HCT116 (cell line): Measurements from ENCODE around the gene TM4SF4. TPM values are rescaled to one million over a fixed set of nuclear protein-coding genes. Genes with fewer than 3 reads are reported as not detected.

Experiments
- ATAC-seq: fragments of 200-7000 bp; cut with Tn5 transposase; 2 replicates; pipeline ENCODE4 v1.9.1; 2020; ENCODE audit warnings: mild to moderate bottlenecking, moderate library complexity
- BruUV-seq: library from RNA; stranded (reverse); fragments of 400-500 nt; replicated peaks from 2 replicates; lab custom pipeline; 2021; lab: Mats Ljungman, UMichigan
- CTCF ChIA-PET: fragments of 300-600 bp; sonication (Branson Sonifier 250); formaldehyde crosslinking; loops from one replicate; lab custom pipeline; 2021; ENCODE audit warnings: antibody characterized with exemption; lab: Charles Lee
- POLR2A ChIA-PET: fragments of 300-600, 350-600 bp; sonication (Branson Sonifier 250); formaldehyde crosslinking; loops from one replicate; lab custom pipeline; 2021; ENCODE audit warnings: antibody characterized with exemption; lab: Charles Lee
- RAD21 ChIA-PET, 2 experiments: fragments of 300-600 bp; sonication (Branson Sonifier 250); formaldehyde crosslinking; loops; one replicate each; lab custom pipeline; 2023; ENCODE audit warnings: low total read pairs in 2 of 2; ENCODE audit not compliant: uncharacterized antibody in 2 of 2, unreplicated experiment in 2 of 2, low non-redundant PET in 1 of 2; lab: Charles Lee
- DNase-seq: peaks from one replicate; pipeline ENCODE4 v3.0.0-alpha.2; 2010; ENCODE audit warnings: low read depth, low spot score
- H2AFZ ChIP-seq: fragments of 200-600 bp; shearing (Covaris generic), sonication (generic); 2 replicates; pipeline ENCODE4 v1.6.1; 2017; ENCODE audit warnings: low read depth, mixed run types, mixed read lengths, antibody characterized with exemption, low read length; ENCODE audit not compliant: poor library complexity, severe bottlenecking
- H3K27ac ChIP-seq: 2 replicates; pipeline ENCODE4 v1.5.1; 2012; ENCODE audit warnings: low read depth, low read length
- H3K27me3 ChIP-seq: fragments of 200-600 bp; sonication (generic); 2 replicates; pipeline ENCODE4 v1.6.1; 2016; ENCODE audit warnings: mixed run types, low read length, mixed read lengths; ENCODE audit not compliant: insufficient read depth
- H3K36me3 ChIP-seq, 2 experiments: fragments of 200-500 bp in 1 of 2; fragments of 200-600 bp in 1 of 2; sonication (Bioruptor generic) in 1 of 2; sonication (generic) in 1 of 2; 2 replicates each; pipeline versions ENCODE4 v1.5.1 to v1.6.1; 2014 to 2016; ENCODE audit warnings: low read length in 2 of 2, inconsistent platforms in 1 of 2, mixed read lengths in 1 of 2, mixed run types in 1 of 2; ENCODE audit not compliant: insufficient read depth in 2 of 2, control insufficient read depth in 1 of 2
- H3K4me1 ChIP-seq, 2 experiments: fragments of 200-600 bp in 1 of 2; sonication (generic) in 1 of 2; 2 replicates each; pipeline versions ENCODE4 v1.5.1 to v1.6.1; 2012 to 2017; ENCODE audit warnings: low read length in 2 of 2, inconsistent platforms in 1 of 2, mild to moderate bottlenecking in 1 of 2, mixed read lengths in 1 of 2, mixed run types in 1 of 2, moderate library complexity in 1 of 2; ENCODE audit not compliant: insufficient read depth in 2 of 2, control insufficient read depth in 1 of 2
- H3K4me2 ChIP-seq: fragments of 200-600 bp; sonication (generic); 2 replicates; pipeline ENCODE4 v1.6.1; 2017; ENCODE audit warnings: mixed run types, low read length, mixed read lengths
- H3K4me3 ChIP-seq, 2 experiments: fragments of 200-600 bp in 1 of 2; sonication (generic) in 1 of 2; replicated peaks in 1 of 2; 2 replicates each; pipeline ENCODE4 v1.5.1; 2011 to 2016; ENCODE audit warnings: low read length in 2 of 2, control low read depth in 1 of 2, low read depth in 1 of 2, mild to moderate bottlenecking in 1 of 2, mixed read lengths in 1 of 2, mixed run types in 1 of 2
- H3K79me2 ChIP-seq: fragments of 200-600 bp; sonication (generic); 2 replicates; pipeline ENCODE4 v1.6.1; 2017; ENCODE audit warnings: mild to moderate bottlenecking, mixed run types, low read length, moderate library complexity, mixed read lengths; ENCODE audit not compliant: insufficient read depth
- H3K9ac ChIP-seq: fragments of 200-600 bp; sonication (generic); 2 replicates; pipeline ENCODE4 v1.6.1; 2016; ENCODE audit warnings: low read length, mixed read lengths
- H3K9me2 ChIP-seq: fragments of 200-600 bp; sonication (generic), shearing (Covaris generic); 2 replicates; pipeline ENCODE4 v1.6.1; 2017; ENCODE audit warnings: mixed run types, mild to moderate bottlenecking, moderate library complexity; ENCODE audit not compliant: insufficient read depth
- H3K9me3 ChIP-seq, 2 experiments: fragments of 200-500 bp in 1 of 2; fragments of 200-600 bp in 1 of 2; sonication (Bioruptor generic) in 1 of 2; sonication (generic) in 1 of 2; 2 replicates each; pipeline ENCODE4 v1.6.1; 2014 to 2017; ENCODE audit warnings: low read length in 2 of 2, mixed read lengths in 2 of 2, inconsistent platforms in 1 of 2, low read depth in 1 of 2, mild to moderate bottlenecking in 1 of 2, mixed run types in 1 of 2, moderate library complexity in 1 of 2; ENCODE audit not compliant: control insufficient read depth in 1 of 2, insufficient read depth in 1 of 2
- H4K20me1 ChIP-seq: fragments of 200-600 bp; sonication (generic), shearing (Covaris generic); 2 replicates; pipeline ENCODE4 v1.6.1; 2017; ENCODE audit warnings: mixed run types, mild to moderate bottlenecking, moderate library complexity; ENCODE audit not compliant: insufficient read depth
- CBX3 ChIP-seq: IDR thresholded peaks from 2 replicates; pipeline ENCODE4 v1.6.1; 2012; ENCODE audit warnings: low read depth
- ELF1 ChIP-seq: IDR thresholded peaks from 2 replicates; pipeline ENCODE4 v1.6.1; 2012; ENCODE audit warnings: low read depth, borderline replicate concordance
- RAD21 ChIP-seq: IDR thresholded peaks from 2 replicates; pipeline ENCODE4 v1.6.1; 2012; ENCODE audit warnings: low read depth, mild to moderate bottlenecking
- TCF7L2 ChIP-seq: IDR thresholded peaks from 2 replicates; pipeline ENCODE4 v1.7.0; 2011; ENCODE audit warnings: borderline replicate concordance, inconsistent platforms; ENCODE audit not compliant: insufficient read depth, insufficient read length; ENCODE audit errors: extremely low read depth
- ZFX ChIP-seq: fragments of 450-650 bp; IDR thresholded peaks from 2 replicates; pipeline ENCODE4 v1.6.1; 2017
- ZNF274 ChIP-seq: fragments of 200-500 bp; sonication (Bioruptor generic); IDR thresholded peaks from 2 replicates; pipeline ENCODE4 v1.6.1; 2014; ENCODE audit warnings: mild to moderate bottlenecking, low read depth, low read length, inconsistent platforms
- intact Hi-C: fragments of 100-400 bp; cut with micrococcal nuclease; formaldehyde crosslinking; loops from 2 replicates; pipeline ENCODE4 v1.10.0; 2022
- total RNA-seq: library from RNA; stranded (reverse); gene quantifications from one replicate; pipeline ENCODE4 v1.2.1, GENCODE V29; 2021; ENCODE audit not compliant: unreplicated experiment
- TF ChIP-seq, protein P1 (sequence below), 3 experiments: fragments of 200-600 bp in 1 of 3; sonication (generic) in 1 of 3; IDR thresholded peaks in 2 of 3; conservative IDR thresholded peaks in 1 of 3; 2 replicates each; pipeline ENCODE4 v1.5.1; 2012 to 2017; ENCODE audit warnings: low read depth in 2 of 3, low read length in 2 of 3, antibody characterized with exemption in 1 of 3, borderline replicate concordance in 1 of 3, control low read depth in 1 of 3, mild to moderate bottlenecking in 1 of 3, mixed read lengths in 1 of 3, mixed run types in 1 of 3, moderate library complexity in 1 of 3; ENCODE audit not compliant: insufficient read depth in 1 of 3
- TF ChIP-seq, protein P2 (sequence below): IDR thresholded peaks from 2 replicates; pipeline ENCODE4 v1.6.1; 2012; ENCODE audit warnings: low read depth
- TF ChIP-seq, protein P3 (sequence below): IDR thresholded peaks from 2 replicates; pipeline ENCODE4 v1.6.1; 2012
- TF ChIP-seq, protein P4 (sequence below): IDR thresholded peaks from 2 replicates; pipeline ENCODE4 v1.6.1; 2011; ENCODE audit warnings: mild to moderate bottlenecking, low read length, moderate library complexity; ENCODE audit not compliant: insufficient replicate concordance; ENCODE audit errors: extremely low read depth
- TF ChIP-seq, protein P5 (sequence below): IDR thresholded peaks from 2 replicates; pipeline ENCODE4 v1.6.1; 2012

The TM4SF4 gene
- total RNA-seq, 1 experiment from 2014 or later: 0.91 TPM

DNA sequence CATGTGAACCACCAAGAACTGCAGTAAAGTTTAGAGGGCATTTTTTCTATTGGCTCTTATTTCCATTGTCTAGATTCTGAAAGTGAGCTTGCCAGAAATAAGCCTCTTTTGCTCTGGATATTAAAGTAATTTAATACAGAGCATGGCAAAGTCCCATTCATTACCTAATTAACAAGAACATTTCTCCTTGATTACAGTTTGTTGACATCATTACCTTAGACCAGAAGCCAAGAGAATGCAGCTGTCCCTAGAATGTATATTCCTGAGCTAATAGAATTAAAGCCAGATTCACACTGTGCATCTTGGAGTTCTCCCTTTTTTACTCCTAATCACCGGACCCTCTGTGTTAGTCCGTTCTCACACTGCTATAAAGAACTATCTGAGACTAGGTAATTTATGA, 46.4 kb upstream of the TM4SF4 start:
- Histone ChIP-seq H3K9ac (no peak overlapping the region), H3K79me2 (no peaks in the 10 kb centered on the region), H2AFZ (no peak overlapping the region), H4K20me1 (no peaks in the 10 kb centered on the region; the same call in 1 of the 2 replicates), H3K36me3 (no peaks in the 10 kb centered on the region), H3K9me2 (no peaks in the 10 kb centered on the region), H3K4me1 (no peaks in the 10 kb centered on the region), H3K27me3 (no peaks in the 10 kb centered on the region), H3K27ac (no peak overlapping the region), H3K4me2 (no peak overlapping the region), H3K4me3 (no peak overlapping the region), H3K9me3 (no peaks in the 10 kb centered on the region)
- CTCF ChIA-PET: no interaction called here
- DNase-seq (no peak), ATAC-seq (no peak)
- no TSS peak for BruUV-seq
- intact Hi-C loops: no loop called here
- no peak for TF ChIP-seq CBX3
- TF ChIP-seq, protein P1, sequence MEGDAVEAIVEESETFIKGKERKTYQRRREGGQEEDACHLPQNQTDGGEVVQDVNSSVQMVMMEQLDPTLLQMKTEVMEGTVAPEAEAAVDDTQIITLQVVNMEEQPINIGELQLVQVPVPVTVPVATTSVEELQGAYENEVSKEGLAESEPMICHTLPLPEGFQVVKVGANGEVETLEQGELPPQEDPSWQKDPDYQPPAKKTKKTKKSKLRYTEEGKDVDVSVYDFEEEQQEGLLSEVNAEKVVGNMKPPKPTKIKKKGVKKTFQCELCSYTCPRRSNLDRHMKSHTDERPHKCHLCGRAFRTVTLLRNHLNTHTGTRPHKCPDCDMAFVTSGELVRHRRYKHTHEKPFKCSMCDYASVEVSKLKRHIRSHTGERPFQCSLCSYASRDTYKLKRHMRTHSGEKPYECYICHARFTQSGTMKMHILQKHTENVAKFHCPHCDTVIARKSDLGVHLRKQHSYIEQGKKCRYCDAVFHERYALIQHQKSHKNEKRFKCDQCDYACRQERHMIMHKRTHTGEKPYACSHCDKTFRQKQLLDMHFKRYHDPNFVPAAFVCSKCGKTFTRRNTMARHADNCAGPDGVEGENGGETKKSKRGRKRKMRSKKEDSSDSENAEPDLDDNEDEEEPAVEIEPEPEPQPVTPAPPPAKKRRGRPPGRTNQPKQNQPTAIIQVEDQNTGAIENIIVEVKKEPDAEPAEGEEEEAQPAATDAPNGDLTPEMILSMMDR (IDR thresholded peaks at IDR 0.05 in 2 of 3, conservative IDR thresholded peaks at IDR 0.05 in 1 of 3; ENCODE audit: borderline replicate concordance in 1 of 3, insufficient read depth in 1 of 3, low read depth in 2 of 3, low read length in 2 of 3): no peak
- TF ChIP-seq, protein P2, sequence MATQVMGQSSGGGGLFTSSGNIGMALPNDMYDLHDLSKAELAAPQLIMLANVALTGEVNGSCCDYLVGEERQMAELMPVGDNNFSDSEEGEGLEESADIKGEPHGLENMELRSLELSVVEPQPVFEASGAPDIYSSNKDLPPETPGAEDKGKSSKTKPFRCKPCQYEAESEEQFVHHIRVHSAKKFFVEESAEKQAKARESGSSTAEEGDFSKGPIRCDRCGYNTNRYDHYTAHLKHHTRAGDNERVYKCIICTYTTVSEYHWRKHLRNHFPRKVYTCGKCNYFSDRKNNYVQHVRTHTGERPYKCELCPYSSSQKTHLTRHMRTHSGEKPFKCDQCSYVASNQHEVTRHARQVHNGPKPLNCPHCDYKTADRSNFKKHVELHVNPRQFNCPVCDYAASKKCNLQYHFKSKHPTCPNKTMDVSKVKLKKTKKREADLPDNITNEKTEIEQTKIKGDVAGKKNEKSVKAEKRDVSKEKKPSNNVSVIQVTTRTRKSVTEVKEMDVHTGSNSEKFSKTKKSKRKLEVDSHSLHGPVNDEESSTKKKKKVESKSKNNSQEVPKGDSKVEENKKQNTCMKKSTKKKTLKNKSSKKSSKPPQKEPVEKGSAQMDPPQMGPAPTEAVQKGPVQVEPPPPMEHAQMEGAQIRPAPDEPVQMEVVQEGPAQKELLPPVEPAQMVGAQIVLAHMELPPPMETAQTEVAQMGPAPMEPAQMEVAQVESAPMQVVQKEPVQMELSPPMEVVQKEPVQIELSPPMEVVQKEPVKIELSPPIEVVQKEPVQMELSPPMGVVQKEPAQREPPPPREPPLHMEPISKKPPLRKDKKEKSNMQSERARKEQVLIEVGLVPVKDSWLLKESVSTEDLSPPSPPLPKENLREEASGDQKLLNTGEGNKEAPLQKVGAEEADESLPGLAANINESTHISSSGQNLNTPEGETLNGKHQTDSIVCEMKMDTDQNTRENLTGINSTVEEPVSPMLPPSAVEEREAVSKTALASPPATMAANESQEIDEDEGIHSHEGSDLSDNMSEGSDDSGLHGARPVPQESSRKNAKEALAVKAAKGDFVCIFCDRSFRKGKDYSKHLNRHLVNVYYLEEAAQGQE: no peak
- TF ChIP-seq ZNF274: no peak
- TF ChIP-seq RAD21: no peak
- TF ChIP-seq, protein P3, sequence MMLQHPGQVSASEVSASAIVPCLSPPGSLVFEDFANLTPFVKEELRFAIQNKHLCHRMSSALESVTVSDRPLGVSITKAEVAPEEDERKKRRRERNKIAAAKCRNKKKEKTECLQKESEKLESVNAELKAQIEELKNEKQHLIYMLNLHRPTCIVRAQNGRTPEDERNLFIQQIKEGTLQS: no peak
- TF ChIP-seq, protein P4, sequence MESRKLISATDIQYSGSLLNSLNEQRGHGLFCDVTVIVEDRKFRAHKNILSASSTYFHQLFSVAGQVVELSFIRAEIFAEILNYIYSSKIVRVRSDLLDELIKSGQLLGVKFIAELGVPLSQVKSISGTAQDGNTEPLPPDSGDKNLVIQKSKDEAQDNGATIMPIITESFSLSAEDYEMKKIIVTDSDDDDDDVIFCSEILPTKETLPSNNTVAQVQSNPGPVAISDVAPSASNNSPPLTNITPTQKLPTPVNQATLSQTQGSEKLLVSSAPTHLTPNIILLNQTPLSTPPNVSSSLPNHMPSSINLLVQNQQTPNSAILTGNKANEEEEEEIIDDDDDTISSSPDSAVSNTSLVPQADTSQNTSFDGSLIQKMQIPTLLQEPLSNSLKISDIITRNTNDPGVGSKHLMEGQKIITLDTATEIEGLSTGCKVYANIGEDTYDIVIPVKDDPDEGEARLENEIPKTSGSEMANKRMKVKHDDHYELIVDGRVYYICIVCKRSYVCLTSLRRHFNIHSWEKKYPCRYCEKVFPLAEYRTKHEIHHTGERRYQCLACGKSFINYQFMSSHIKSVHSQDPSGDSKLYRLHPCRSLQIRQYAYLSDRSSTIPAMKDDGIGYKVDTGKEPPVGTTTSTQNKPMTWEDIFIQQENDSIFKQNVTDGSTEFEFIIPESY: no peak
- TF ChIP-seq, protein P5, sequence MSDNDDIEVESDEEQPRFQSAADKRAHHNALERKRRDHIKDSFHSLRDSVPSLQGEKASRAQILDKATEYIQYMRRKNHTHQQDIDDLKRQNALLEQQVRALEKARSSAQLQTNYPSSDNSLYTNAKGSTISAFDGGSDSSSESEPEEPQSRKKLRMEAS: no peak
- TF ChIP-seq ELF1: no peak
- TF ChIP-seq ZFX: no peak
- TF ChIP-seq TCF7L2: no peak
- RAD21 ChIA-PET: no interaction called here
- POLR2A ChIA-PET: no interaction called here
